Stimulated activated CD8-positive, alpha-beta memory T cell treated with anti-CD3 and anti-CD28 coated beads, Interleukin-7, amount 100 ng/mL, for 4 hours (primary cell): ENCODE data around the gene METAP2.
"Not testable (repeated sequence)": the region's sequence is repeated elsewhere in the genome, so short reads cannot be mapped to it uniquely, and the experiment has no call there.

ENCODE experiments used
- DNase-seq, 2 donors: peaks; one replicate each; pipeline ENCODE4 v3.0.0-alpha.2; 2020; ENCODE audit warnings: low read depth in 2 of 2

METAP2 gene

GRCh38 chr12:95462551-95462950 lies 11.4 kb upstream of the METAP2 start:
- DNase-seq = no peak

- no peak for DNase-seq
These were observed 10.9 kb upstream of the METAP2 start for GRCh38 chr12:95463050-95463449.

- DNase-seq = not testable (repeated sequence)
These were observed 10.2 kb upstream of the METAP2 start for GRCh38 chr12:95463776-95464175.

- no peak for DNase-seq
These were observed 8.7 kb upstream of the METAP2 start for GRCh38 chr12:95465275-95465674.

- DNase-seq = no peak
These were observed 3.7 kb upstream of the METAP2 start for GRCh38 chr12:95470300-95470699.

GRCh38 chr12:95473231-95473883 lies 595 bp upstream of the METAP2 start:
- no peak for DNase-seq

- DNase-seq = no peak
These were observed 657 bp downstream of the METAP2 start for GRCh38 chr12:95474660-95474958.

GRCh38 chr12:95480230-95480629 lies 6.3 kb downstream of the METAP2 start:
- DNase-seq = no peak

- DNase-seq = no peak
These were observed 7.1 kb downstream of the METAP2 start for GRCh38 chr12:95481072-95481471.

- DNase-seq = no peak
These were observed 7.9 kb downstream of the METAP2 start for GRCh38 chr12:95481888-95482287.

- not testable (repeated sequence) for DNase-seq
These were observed 8.6 kb downstream of the METAP2 start for GRCh38 chr12:95482564-95482963.

GRCh38 chr12:95484524-95484923 lies 10.6 kb downstream of the METAP2 start:
- no peak for DNase-seq

GRCh38 chr12:95487024-95487423 lies 13.1 kb downstream of the METAP2 start:
- no peak for DNase-seq

GRCh38 chr12:95492462-95492861 lies 18.5 kb downstream of the METAP2 start:
- no peak for DNase-seq

GRCh38 chr12:95494888-95495287 lies 20.9 kb downstream of the METAP2 start:
- no peak for DNase-seq

- DNase-seq = no peak
These were observed 21.5 kb downstream of the METAP2 start for GRCh38 chr12:95495433-95495832.

GRCh38 chr12:95497031-95497430 lies 23.1 kb downstream of the METAP2 start:
- DNase-seq = no peak

- DNase-seq = no peak
These were observed 25.0 kb downstream of the METAP2 start for GRCh38 chr12:95498968-95499367.

- no peak for DNase-seq
These were observed 25.8 kb downstream of the METAP2 start for GRCh38 chr12:95499772-95500171.

GRCh38 chr12:95504140-95504539 lies 30.2 kb downstream of the METAP2 start:
- no peak for DNase-seq

- DNase-seq = no peak
These were observed 31.1 kb downstream of the METAP2 start for GRCh38 chr12:95505039-95505438.

GRCh38 chr12:95506707-95507523 lies 33.0 kb downstream of the METAP2 start:
- DNase-seq = no peak

- DNase-seq = no peak
These were observed 35.3 kb downstream of the METAP2 start for GRCh38 chr12:95509300-95509699.

GRCh38 chr12:95511977-95512376 lies 38.0 kb downstream of the METAP2 start:
- DNase-seq = no peak
